OCI-LY7 (cell line): ENCODE data around the gene YAE1. TPM values are rescaled to one million over a fixed set of nuclear protein-coding genes. Genes with fewer than 3 reads are reported as not detected.

Experiments used
- BruUV-seq: library from RNA; stranded (reverse); fragments of 400-500 nt; replicated peaks from 2 replicates; lab custom pipeline; 2021; lab: Mats Ljungman, UMichigan
- CTCF ChIA-PET: fragments of 300-600 bp; sonication (Branson Sonifier 250); formaldehyde crosslinking; loops from one replicate; lab custom pipeline; 2022; ENCODE audit warnings: antibody characterized with exemption; ENCODE audit not compliant: unreplicated experiment; lab: Charles Lee
- POLR2A ChIA-PET: fragments of 300-600 bp; sonication (Branson Sonifier 250); formaldehyde crosslinking; loops from one replicate; lab custom pipeline; 2022; ENCODE audit warnings: antibody characterized with exemption; lab: Charles Lee
- DNase-seq: peaks from one replicate; pipeline ENCODE4 v3.0.0-alpha.2; 2015; ENCODE audit warnings: low spot score
- H2AFZ ChIP-seq: fragments of 200-600 bp; sonication (generic), shearing (Covaris generic); 2 replicates; pipeline ENCODE4 v1.6.1; 2014; ENCODE audit warnings: mild to moderate bottlenecking, antibody characterized with exemption, low read length, moderate library complexity
- H3K27ac ChIP-seq: fragments of 200-600 bp; sonication (generic); 2 replicates; pipeline ENCODE4 v1.5.1; 2014; ENCODE audit warnings: mixed run types, low read depth, mild to moderate bottlenecking, moderate library complexity, low read length, inconsistent platforms; ENCODE audit not compliant: poor library complexity, severe bottlenecking
- H3K36me3 ChIP-seq: fragments of 200-600 bp; sonication (generic); 2 replicates; pipeline ENCODE4 v1.6.1; 2014; ENCODE audit warnings: mild to moderate bottlenecking, antibody characterized with exemption, low read length, moderate library complexity, mixed read lengths; ENCODE audit not compliant: insufficient read depth
- H3K4me1 ChIP-seq: fragments of 200-600 bp; sonication (generic); 2 replicates; pipeline ENCODE4 v1.5.1; 2014; ENCODE audit warnings: mild to moderate bottlenecking, low read length; ENCODE audit not compliant: insufficient read depth, poor library complexity, severe bottlenecking
- H3K4me2 ChIP-seq: fragments of 200-600 bp; sonication (generic); 2 replicates; pipeline ENCODE4 v1.6.1; 2014; ENCODE audit warnings: mild to moderate bottlenecking, low read length
- H3K4me3 ChIP-seq: fragments of 200-600 bp; sonication (generic); 2 replicates; pipeline ENCODE4 v1.5.1; 2014; ENCODE audit warnings: mild to moderate bottlenecking, low read depth, low read length; ENCODE audit not compliant: poor library complexity, severe bottlenecking
- H3K79me2 ChIP-seq: fragments of 200-600 bp; sonication (generic); 2 replicates; pipeline ENCODE4 v1.6.1; 2016; ENCODE audit warnings: low read depth, mild to moderate bottlenecking, low read length, moderate library complexity, mixed read lengths; ENCODE audit not compliant: insufficient read depth
- H3K9me2 ChIP-seq: fragments of 200-600 bp; sonication (generic); 2 replicates; pipeline ENCODE4 v1.6.1; 2016; ENCODE audit warnings: mild to moderate bottlenecking, low read length, mixed read lengths; ENCODE audit not compliant: insufficient read depth
- H3K9me3 ChIP-seq: fragments of 200-600 bp; sonication (generic); 2 replicates; pipeline ENCODE4 v1.6.1; 2014; ENCODE audit warnings: mild to moderate bottlenecking, mixed run types, low read length, mixed read lengths
- H4K20me1 ChIP-seq: fragments of 200-600 bp; sonication (generic); 2 replicates; pipeline ENCODE4 v1.6.1; 2014; ENCODE audit warnings: mild to moderate bottlenecking, antibody characterized with exemption, low read length, moderate library complexity, mixed read lengths; ENCODE audit not compliant: insufficient read depth
- EZH2phosphoT487 ChIP-seq: fragments of 200-600 bp; sonication (generic); IDR thresholded peaks from 2 replicates; pipeline ENCODE4 v1.6.1; 2018; ENCODE audit warnings: low read depth, borderline replicate concordance, mild to moderate bottlenecking, mixed run types, antibody characterized with exemption, low read length, moderate library complexity, mixed read lengths
- intact Hi-C: fragments of 100-400 bp; cut with micrococcal nuclease; formaldehyde crosslinking; loops from one replicate; pipeline ENCODE4 v1.10.0; 2022; ENCODE audit not compliant: unreplicated experiment
- total RNA-seq, 2 experiments: library from RNA; depleted of rRNA in 1 of 2; stranded (reverse); fragments of >200 nt in 1 of 2; shearing (Covaris generic) in 1 of 2; gene quantifications; 2 replicates each; pipeline ENCODE4 v1.2.3, GENCODE V29; 2014 to 2022
- TF ChIP-seq, protein P1 (sequence below): fragments of 200-600 bp; sonication (generic); conservative IDR thresholded peaks from 2 replicates; pipeline ENCODE4 v1.5.1; 2014; ENCODE audit warnings: mild to moderate bottlenecking, antibody characterized with exemption, low read length, moderate library complexity, mixed read lengths

YAE1 gene
- total RNA-seq, 2 experiments from 2014 or later, result 17.3 to 37.5 TPM

DNA sequence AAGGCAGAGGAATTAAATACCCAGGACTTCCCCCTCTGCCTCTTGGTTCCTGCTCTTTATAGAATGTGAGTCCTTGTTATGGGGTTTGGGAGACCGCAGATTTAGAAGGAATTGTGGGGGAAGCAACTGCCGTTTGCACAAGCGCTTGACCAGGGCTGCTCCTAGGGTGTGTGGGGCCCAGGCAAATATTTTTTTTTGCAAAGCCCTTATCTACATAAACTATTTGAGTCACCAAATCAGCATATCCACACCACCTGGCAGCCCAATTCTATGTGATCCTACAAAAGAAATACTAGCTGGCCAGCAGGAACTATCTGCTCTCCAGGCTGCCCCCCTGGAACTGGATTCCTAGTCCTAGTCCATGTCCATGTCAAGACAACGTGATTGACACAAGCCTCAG is 33.4 kb upstream of the YAE1 start:
- H2AFZ ChIP-seq, result no peak overlapping the region
- no TSS peak for BruUV-seq

DNA sequence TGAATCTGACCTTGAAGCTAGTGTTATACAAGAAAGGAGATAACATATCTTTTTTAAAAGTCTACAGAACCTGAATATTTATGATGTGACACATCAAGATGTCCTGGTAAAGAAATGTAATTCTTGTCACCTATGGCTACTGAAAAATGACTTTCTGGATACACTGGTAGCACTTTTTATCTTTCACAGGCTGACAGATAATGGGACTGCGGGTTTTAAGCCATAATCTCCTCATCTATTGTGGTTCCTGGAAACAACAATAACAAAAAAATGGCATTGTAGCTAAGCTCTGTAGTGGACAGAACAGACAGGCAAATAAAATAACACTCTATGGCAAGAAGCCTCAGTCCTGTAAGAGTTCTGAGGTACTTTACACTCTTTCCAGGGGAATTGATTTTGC is 31.6 kb upstream of the YAE1 start:
- Histone ChIP-seq H3K36me3 (no peaks in the 10 kb centered on the region), H3K4me1 (no peaks in the 10 kb centered on the region), H3K4me3 (no peak overlapping the region), H3K79me2 (no peaks in the 10 kb centered on the region), H4K20me1 (no peaks in the 10 kb centered on the region), H3K9me2 (no peaks in the 10 kb centered on the region), H2AFZ (no peak overlapping the region), H3K27ac (no peak overlapping the region), H3K9me3 (no peaks in the 10 kb centered on the region), H3K4me2 (no peak overlapping the region)
- no peak for DNase-seq
- ChIA-PET POLR2A (no interaction called here), CTCF (no interaction called here)
- intact Hi-C loops, result no loop called here
- TF ChIP-seq, protein P1, sequence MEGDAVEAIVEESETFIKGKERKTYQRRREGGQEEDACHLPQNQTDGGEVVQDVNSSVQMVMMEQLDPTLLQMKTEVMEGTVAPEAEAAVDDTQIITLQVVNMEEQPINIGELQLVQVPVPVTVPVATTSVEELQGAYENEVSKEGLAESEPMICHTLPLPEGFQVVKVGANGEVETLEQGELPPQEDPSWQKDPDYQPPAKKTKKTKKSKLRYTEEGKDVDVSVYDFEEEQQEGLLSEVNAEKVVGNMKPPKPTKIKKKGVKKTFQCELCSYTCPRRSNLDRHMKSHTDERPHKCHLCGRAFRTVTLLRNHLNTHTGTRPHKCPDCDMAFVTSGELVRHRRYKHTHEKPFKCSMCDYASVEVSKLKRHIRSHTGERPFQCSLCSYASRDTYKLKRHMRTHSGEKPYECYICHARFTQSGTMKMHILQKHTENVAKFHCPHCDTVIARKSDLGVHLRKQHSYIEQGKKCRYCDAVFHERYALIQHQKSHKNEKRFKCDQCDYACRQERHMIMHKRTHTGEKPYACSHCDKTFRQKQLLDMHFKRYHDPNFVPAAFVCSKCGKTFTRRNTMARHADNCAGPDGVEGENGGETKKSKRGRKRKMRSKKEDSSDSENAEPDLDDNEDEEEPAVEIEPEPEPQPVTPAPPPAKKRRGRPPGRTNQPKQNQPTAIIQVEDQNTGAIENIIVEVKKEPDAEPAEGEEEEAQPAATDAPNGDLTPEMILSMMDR, result no peak
- TF ChIP-seq EZH2phosphoT487, result no peak
- BruUV-seq, result no TSS peak

More for the DNA sequence above, 33.4 kb upstream of the YAE1 start:
- Histone ChIP-seq H3K4me3 (no peak overlapping the region), H3K36me3 (no peaks in the 10 kb centered on the region), H3K9me2 (no peaks in the 10 kb centered on the region), H3K4me2 (no peak overlapping the region), H3K4me1 (no peaks in the 10 kb centered on the region), H3K79me2 (no peaks in the 10 kb centered on the region), H4K20me1 (no peaks in the 10 kb centered on the region), H3K27ac (no peak overlapping the region), H3K9me3 (no peaks in the 10 kb centered on the region)
- no peak for DNase-seq
- POLR2A ChIA-PET, result interaction anchor here (1.2 kb wide), 1 partner anchor 10 kb away, joined by 3 read pairs; no protein-coding TSS in a partner anchor
- TF ChIP-seq, protein P1, result no peak
- TF ChIP-seq EZH2phosphoT487, result no peak
- intact Hi-C loops, result no loop called here
- CTCF ChIA-PET, result no interaction called here

DNA sequence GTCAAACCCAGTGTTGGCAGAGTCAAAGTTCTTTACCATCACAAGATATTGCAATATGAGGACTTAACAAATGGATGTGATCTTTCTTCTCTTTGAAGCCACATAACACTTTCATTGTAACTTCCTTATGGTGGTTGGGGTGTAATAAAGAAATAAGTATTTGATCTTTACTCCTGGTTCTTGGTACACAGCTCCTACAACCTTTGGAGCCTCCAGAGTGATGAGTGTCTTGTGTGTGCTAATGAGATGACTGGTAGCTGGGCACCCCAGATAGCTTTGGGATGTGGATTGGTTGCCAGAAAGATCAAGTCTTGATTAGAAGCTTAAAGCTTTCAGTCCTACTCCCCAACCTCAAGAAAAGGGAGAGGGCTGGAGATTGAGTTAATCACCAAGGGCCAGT is 31.1 kb upstream of the YAE1 start:
- Histone ChIP-seq H3K4me3 (no peak overlapping the region), H4K20me1 (no peaks in the 10 kb centered on the region), H3K79me2 (no peaks in the 10 kb centered on the region), H3K27ac (no peak overlapping the region), H3K36me3 (no peaks in the 10 kb centered on the region), H2AFZ (no peak overlapping the region), H3K4me1 (no peaks in the 10 kb centered on the region), H3K4me2 (no peak overlapping the region), H3K9me3 (no peaks in the 10 kb centered on the region), H3K9me2 (no peaks in the 10 kb centered on the region)
- POLR2A ChIA-PET, result no interaction called here
- no peak for TF ChIP-seq EZH2phosphoT487
- TF ChIP-seq, protein P1, result no peak
- no peak for DNase-seq
- intact Hi-C loops, result no loop called here
- CTCF ChIA-PET, result no interaction called here
- BruUV-seq, result no TSS peak
